Heart right ventricle (tissue), 16 donors: ENCODE data around the gene HLA-B. TPM values are rescaled to one million over a fixed set of nuclear protein-coding genes. Genes with fewer than 3 reads are reported as not detected.
A peak's percentile ranks its signal among the peaks of the same experiment; 100 is the strongest.

Experiments
- ATAC-seq, 8 donors: fragments of 200-7000 bp; cut with Tn5 transposase; one replicate each; pipeline ENCODE4 v1.9.1; 2020; ENCODE audit warnings: mild to moderate bottlenecking in 8 of 8, moderate library complexity in 8 of 8, moderate number of reproducible peaks in 1 of 8
- DNase-seq, 2 donors: peaks; one replicate each; pipeline ENCODE4 v3.0.0-alpha.2; 2020
- H3K27ac ChIP-seq, 10 donors: fragments of 200-600 bp; sonication (generic) in 2 of 10; one replicate each; pipeline versions ENCODE4 v1.5.0 to v1.8.0; 2020 to 2022; ENCODE audit warnings: mild to moderate bottlenecking in 3 of 10
- H3K27me3 ChIP-seq, 7 donors: fragments of 200-600 bp; one replicate each; pipeline ENCODE4 v1.8.0; 2021 to 2022; ENCODE audit warnings: mild to moderate bottlenecking in 2 of 7
- H3K36me3 ChIP-seq, 9 donors: fragments of 200-600 bp; sonication (generic) in 1 of 9; one replicate each; pipeline versions ENCODE4 v1.5.0 to v1.8.0; 2020 to 2022; ENCODE audit warnings: mild to moderate bottlenecking in 2 of 9
- H3K4me1 ChIP-seq, 9 donors: fragments of 200-600 bp; sonication (generic) in 1 of 9; one replicate each; pipeline versions ENCODE4 v1.5.0 to v1.8.0; 2020 to 2022; ENCODE audit warnings: mild to moderate bottlenecking in 4 of 9
- H3K4me3 ChIP-seq, 10 donors: fragments of 200-600 bp; sonication (generic) in 2 of 10; one replicate each; pipeline versions ENCODE4 v1.5.0 to v1.8.0; 2020 to 2022; ENCODE audit warnings: mild to moderate bottlenecking in 7 of 10, moderate library complexity in 2 of 10
- H3K9me3 ChIP-seq, 11 donors: fragments of 200-600 bp in 10 of 11; sonication (generic) in 2 of 11; one replicate each; pipeline versions ENCODE4 v1.5.0 to v1.8.0; 2013 to 2022; ENCODE audit warnings: mild to moderate bottlenecking in 2 of 11, control low read depth in 1 of 11, moderate library complexity in 1 of 11
- WGBS, 2 donors: extraction: QIAGEN DNeasy Blood & Tissue Kit; methylation state at CpG; one replicate each; pipeline ENCODE4 v1.1.7; 2013; ENCODE audit warnings: inconsistent platforms in 1 of 2; 5-methylcytosine and 5-hydroxymethylcytosine counted together
- intact Hi-C, 10 donors: fragments of 100-400 bp; cut with DNase I; formaldehyde crosslinking; loops; one replicate each; pipeline versions ENCODE4 v1.11.1 to v1.14.2; 2022
- polyA plus RNA-seq, 2 donors: library from polyadenylated mRNA; stranded (reverse); fragments of 200-250 nt; gene quantifications; one replicate each; pipeline ENCODE4 v1.2.3, GENCODE V29; 2013
- total RNA-seq, 10 donors: library from RNA; stranded (reverse); fragmentation: NEBNext Ultra II Directional in 3 of 10; extraction: Animal tissue kit (Norgen Biotek cat#: 25700) in 3 of 10; gene quantifications; one replicate each; pipeline versions ENCODE4 v1.2.1 to v1.2.4, GENCODE V29; 2021 to 2023
- TF ChIP-seq, protein P1 (sequence below), 9 donors: fragments of 200-600 bp; sonication (generic) in 2 of 9; IDR thresholded peaks; one replicate each; pipeline versions ENCODE4 v1.5.0 to v1.8.0; 2021 to 2022; ENCODE audit warnings: antibody characterized with exemption in 9 of 9, mild to moderate bottlenecking in 5 of 9, moderate library complexity in 1 of 9
- donor health status: Arrhythmogenic right ventricular cardiomyopathy.
- donor health status: ischemic (EF 13 %, LVEDD 7.1; RV severe dilation, severe dysfunction).
- donor health status: healthy with polysubstance abuse.
- donor health status: DM: no; HTN: yes; CAD: no.
- donor health status: DM: no; HTN: no; CAD: no.
- donor health status: ischemic (EF 25% LVEDD 6.9; RV normal size, moderate dysfunction).
- donor health status: ischemic (EF 25% LVEDD 5.7; RV mildly dilated, moderate dysfunction).
- donor health status: healthy.
- donor health status: DM: yes; HTN: yes; CAD: no.
- donor health status: Ischemic cardiomyopathy.
- donor health status: ischemic (EF 35%, LVEDD 5.7; RV mildly dilated, moderate dysfunction).
- donor health status: nonischemic (EF 11% LVEDD 7.7; RV severe dilation, severe dysfunction).
- donor health status: DM: yes; HTN: yes; CAD: no.
- donor health status: PGD.
- donor health status: ischemic (EF 29% LVEDD 5.4; RV normal size, mild dysfunction).
- donor health status: nonischemic (EF 23%, LVEDD 6.1; RV moderate dilation, normal function).

The HLA-B gene
- total and polyA plus RNA-seq, 12 donors = 252 to 2,676 (median 408) TPM

DNA sequence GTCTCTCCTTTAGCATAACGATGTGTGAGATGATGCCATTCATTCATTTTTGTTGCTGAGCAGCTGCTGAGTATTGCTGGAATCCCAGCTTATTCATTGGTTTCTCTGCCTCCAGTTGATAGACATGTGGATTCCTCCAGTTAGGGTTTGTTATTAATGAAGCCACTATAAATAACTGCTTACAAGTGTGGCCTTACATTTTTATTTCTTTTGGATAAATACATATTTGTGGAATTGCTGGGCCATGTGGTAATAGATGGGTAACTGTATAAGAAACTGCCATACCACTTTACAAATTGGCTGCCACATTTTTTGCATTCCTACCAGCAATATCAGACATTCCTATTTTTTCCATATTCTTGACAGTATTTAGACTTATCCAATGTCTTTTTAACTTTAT is 2.6 kb upstream of the HLA-B start:
- intact Hi-C loops = loop anchor here in 1 of 10 donors (5.0 kb wide), 1 partner anchor 87 kb away; the partner anchor contains the start of gene HLA-C
- peaks cover 0 to 34% (median 8%) of the 10 kb centered on the region in 7 donors for H3K27me3 ChIP-seq
- H3K9me3 ChIP-seq = no peaks in the 10 kb centered on the region
- H3K36me3 ChIP-seq = peaks cover 0 to 17% (median 0%) of the 10 kb centered on the region in 9 donors
- 73 to 84% methylated on average over 1 of the region's 1 CpG for WGBS, 2 donors
- H3K4me3 ChIP-seq = no peak overlapping the region
- peaks cover 0 to 30% (median 15%) of the 10 kb centered on the region in 9 donors for H3K4me1 ChIP-seq
- TF ChIP-seq, protein P1, sequence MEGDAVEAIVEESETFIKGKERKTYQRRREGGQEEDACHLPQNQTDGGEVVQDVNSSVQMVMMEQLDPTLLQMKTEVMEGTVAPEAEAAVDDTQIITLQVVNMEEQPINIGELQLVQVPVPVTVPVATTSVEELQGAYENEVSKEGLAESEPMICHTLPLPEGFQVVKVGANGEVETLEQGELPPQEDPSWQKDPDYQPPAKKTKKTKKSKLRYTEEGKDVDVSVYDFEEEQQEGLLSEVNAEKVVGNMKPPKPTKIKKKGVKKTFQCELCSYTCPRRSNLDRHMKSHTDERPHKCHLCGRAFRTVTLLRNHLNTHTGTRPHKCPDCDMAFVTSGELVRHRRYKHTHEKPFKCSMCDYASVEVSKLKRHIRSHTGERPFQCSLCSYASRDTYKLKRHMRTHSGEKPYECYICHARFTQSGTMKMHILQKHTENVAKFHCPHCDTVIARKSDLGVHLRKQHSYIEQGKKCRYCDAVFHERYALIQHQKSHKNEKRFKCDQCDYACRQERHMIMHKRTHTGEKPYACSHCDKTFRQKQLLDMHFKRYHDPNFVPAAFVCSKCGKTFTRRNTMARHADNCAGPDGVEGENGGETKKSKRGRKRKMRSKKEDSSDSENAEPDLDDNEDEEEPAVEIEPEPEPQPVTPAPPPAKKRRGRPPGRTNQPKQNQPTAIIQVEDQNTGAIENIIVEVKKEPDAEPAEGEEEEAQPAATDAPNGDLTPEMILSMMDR (IDR thresholded peaks at IDR 0.05) = no peak
- DNase-seq (no peak), ATAC-seq (no peak)
- no peak overlapping the region for H3K27ac ChIP-seq

DNA sequence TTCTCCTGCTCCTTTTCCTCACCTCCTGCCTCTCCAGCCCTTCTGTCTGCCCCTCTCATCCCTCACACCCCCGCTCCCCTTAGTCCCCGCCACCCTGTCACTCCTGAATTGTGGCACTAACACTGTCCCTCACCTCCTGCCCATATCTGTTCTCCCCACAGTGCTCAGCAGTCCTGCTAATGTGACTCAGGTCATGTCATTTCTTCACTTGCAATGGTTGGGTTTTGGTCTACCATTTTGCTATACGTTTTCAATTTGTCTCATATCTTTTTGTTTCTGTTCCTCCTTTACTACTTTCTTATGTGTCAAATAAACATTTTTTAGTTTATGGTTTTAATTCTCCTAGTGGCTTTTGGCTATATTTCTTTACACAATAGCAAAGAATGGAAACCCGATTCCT is 1.3 kb upstream of the HLA-B start:
- Histone ChIP-seq H3K4me1 (peaks cover 0 to 43% (median 16%) of the 10 kb centered on the region in 9 donors), H3K9me3 (no peaks in the 10 kb centered on the region), H3K27ac (peak overlapping the region in 6 of 10 donors; percentile 10 to 99 (median 92)), H3K4me3 (peak overlapping the region in 3 of 10 donors; percentile 68 to 98 (median 83)), H3K27me3 (peaks cover 0 to 34% (median 5%) of the 10 kb centered on the region in 7 donors), H3K36me3 (peaks cover 0 to 29% (median 0%) of the 10 kb centered on the region in 9 donors)
- DNase-seq (no peak), ATAC-seq (no peak)
- TF ChIP-seq, protein P1 (IDR thresholded peaks at IDR 0.05) = no peak
- WGBS, 2 donors = 36 to 51% methylated on average over 4 of the region's 4 CpGs
- intact Hi-C loops = loop anchor here in 1 of 10 donors (5.0 kb wide), 1 partner anchor 86 kb away; the partner anchor contains the start of gene HLA-C

DNA sequence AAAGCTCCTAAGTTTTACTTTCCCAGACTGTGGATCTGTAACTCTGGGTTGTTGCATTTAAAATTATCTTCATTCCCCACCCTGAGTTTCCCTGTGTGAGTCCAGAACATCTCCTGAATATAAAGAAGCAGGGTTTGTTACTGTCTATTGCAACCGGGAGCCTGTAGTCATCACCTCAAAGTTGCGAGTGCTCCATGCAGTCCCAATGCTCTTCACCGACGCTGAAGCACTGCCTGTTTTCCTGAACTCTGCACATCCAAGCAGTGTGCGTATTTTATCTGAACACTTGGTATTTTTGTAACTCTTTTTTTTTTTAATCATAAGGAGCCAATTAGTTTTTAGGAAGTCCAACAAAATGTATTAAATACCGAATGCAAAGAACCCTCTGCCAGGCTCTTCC is 907 bp upstream of the HLA-B start:
- ATAC-seq = peak in 3 of 8 donors; percentile 29 to 55 (median 30)
- TF ChIP-seq, protein P1 (IDR thresholded peaks at IDR 0.05) = no peak
- Histone ChIP-seq H3K36me3 (peaks cover 0 to 32% (median 0%) of the 10 kb centered on the region in 9 donors), H3K27me3 (peaks cover 0 to 32% (median 4%) of the 10 kb centered on the region in 7 donors), H3K27ac (peak overlapping the region in 6 of 10 donors; percentile 86 to 99 (median 92)), H3K9me3 (no peaks in the 10 kb centered on the region), H3K4me1 (peaks cover 0 to 47% (median 16%) of the 10 kb centered on the region in 9 donors), H3K4me3 (peak overlapping the region in 9 of 10 donors; percentile 17 to 98 (median 68))
- intact Hi-C loops = loop anchor here in 2 of 10 donors (2.0 to 5.0 kb wide), 3 partner anchors 85 to 161 kb away; partner anchors contain the start of gene HLA-C (in 2 of the 2)
- no peak for DNase-seq
- WGBS, 2 donors = 33 to 38% methylated on average over 6 of the region's 6 CpGs

DNA sequence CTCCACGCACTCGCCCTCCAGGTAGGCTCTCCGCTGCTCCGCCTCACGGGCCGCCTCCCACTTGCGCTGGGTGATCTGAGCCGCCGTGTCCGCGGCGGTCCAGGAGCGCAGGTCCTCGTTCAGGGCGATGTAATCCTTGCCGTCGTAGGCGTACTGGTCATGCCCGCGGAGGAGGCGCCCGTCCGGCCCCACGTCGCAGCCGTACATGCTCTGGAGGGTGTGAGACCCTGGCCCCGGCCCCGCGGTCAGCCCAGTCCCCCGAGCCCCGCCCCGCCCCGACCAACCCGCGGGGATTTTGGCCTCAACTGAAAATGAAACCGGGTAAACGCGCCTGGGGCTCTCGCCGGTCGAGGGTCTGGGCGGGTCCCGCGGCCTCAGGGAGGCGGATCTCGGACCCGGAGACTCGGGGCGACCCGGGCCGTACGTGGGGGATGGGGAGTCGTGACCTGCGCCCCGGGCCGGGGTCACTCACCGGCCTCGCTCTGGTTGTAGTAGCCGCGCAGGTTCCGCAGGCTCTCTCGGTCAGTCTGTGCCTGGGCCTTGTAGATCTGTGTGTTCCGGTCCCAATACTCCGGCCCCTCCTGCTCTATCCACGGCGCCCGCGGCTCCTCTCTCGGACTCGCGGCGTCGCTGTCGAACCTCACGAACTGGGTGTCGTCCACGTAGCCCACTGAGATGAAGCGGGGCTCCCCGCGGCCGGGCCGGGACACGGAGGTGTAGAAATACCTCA is 598 bp downstream of the HLA-B start:
- intact Hi-C loops = loop anchor here in 2 of 10 donors (2.0 to 5.0 kb wide), 3 partner anchors 84 to 160 kb away; partner anchors contain the start of gene HLA-C (in 2 of the 2)
- peak; percentile 40 to 80 (median 56) for ATAC-seq
- Histone ChIP-seq H3K4me3 (peak overlapping the region; percentile 57 to 98 (median 74)), H3K27ac (peak overlapping the region in 9 of 10 donors; percentile 79 to 99 (median 90)), H3K4me1 (peaks cover 0 to 48% (median 16%) of the 10 kb centered on the region in 9 donors), H3K27me3 (peaks cover 0 to 18% (median 0%) of the 10 kb centered on the region in 7 donors), H3K9me3 (no peaks in the 10 kb centered on the region), H3K36me3 (peaks cover 0 to 34% (median 0%) of the 10 kb centered on the region in 9 donors)
- DNase-seq = peak; percentile 59 to 60
- 4 to 8% methylated on average over 76 to 77 of the region's 83 CpGs for WGBS, 2 donors
- TF ChIP-seq, protein P1 (IDR thresholded peaks at IDR 0.05) = peak in 1 of 9 donors; percentile 12
